GM18909 (cell line): ENCODE results near the gene MTFP1.

ENCODE experiments used
- ATAC-seq: cut with Tn5 transposase; IDR thresholded peaks from one replicate; pipeline ENCODE4 v1.9.1; 2021; ENCODE audit warnings: mild to moderate bottlenecking; ENCODE audit not compliant: unreplicated experiment, poor library complexity

The MTFP1 gene

DNA sequence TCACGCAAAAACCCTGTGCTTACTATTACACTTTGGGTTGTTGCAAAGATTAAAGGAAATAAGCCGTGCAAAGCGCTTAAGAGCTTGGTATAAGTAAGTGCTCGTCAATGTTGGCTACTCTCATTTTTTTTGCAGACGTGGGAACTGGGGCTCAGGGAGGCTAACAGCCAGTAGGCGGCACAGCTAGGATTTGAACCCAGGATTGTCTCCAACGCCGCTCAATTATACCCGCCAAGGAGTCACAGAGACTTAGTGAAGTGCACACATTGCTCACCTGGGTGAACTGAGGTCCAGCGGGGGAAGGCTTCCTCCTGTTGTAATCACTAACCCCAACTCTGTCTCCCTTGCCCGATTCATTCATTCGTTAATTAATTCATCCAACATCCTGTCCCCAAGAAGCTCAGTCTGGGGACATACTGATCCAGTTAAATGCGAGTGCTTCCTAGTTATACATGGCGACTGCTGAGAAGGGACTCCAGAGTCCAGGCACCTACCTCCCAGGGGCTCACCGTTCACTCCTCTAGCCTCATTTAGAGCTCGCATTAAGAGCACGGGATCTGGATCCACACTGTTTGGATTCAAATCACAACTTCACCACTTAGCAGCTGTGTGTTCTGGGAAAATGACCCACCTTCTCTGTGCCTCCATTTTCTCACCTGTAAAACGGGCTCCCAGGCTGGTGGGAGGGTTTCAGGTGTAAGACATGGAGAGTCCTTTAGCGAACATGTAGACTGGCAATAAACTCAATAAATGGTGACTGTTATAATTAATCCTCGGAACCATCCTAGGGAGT, 838 bp upstream of the MTFP1 start:
- no peak for ATAC-seq

DNA sequence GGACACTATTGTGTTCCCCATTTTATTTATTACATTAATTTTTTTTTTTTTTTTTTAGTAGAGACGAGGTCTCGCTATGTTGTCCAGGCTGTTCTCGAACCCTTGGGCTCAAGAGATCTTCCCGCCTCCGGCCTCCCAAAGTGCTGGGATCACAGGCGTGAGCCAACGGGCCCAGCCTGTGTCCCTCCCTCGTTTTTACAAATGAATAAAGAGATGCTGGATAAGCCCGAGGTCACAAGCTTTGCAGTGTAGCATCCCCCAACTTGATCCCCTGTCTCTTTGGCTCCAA, 297 bp upstream of the MTFP1 start:
- no peak for ATAC-seq

DNA sequence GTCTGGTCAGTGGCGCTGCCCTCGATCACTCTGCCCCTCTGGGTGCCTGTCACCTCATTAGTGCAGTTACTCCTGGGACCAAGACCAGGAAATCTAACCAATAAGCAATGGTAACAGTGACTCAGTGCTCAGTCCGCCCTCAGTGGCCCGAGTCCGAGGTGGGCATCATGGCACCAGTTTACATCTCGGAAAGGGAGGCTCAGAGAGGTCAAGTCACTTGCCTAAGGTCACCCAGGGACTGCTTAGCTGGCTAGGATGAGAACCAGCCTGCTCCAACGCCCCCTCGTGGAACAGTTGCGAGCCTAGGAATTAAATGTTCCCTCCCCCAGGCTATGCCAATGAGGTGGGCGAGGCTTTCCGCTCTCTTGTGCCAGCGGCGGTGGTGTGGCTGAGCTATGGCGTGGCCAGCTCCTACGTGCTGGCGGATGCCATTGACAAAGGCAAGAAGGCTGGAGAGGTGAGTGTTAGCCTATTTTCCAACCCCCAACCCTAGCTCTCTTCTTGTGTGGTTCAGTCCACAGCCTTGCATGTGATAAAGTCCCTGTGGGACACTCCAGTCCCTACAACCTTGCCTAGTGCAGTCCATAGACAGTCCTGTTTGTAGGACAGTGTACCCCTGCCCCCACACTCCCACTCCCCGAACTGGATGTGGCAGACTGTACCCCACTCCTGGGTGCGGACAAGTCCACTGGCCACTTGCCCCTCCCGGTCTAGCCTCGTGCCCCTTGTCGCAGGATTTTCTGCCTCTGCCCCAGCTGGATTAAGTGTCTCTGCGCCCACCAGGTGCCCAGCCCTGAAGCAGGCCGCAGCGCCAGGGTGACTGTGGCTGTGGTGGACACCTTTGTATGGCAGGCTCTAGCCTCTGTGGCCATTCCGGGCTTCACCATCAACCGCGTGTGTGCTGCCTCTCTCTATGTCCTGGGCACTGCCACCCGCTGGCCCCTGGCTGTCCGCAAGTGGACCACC, 1.1 kb downstream of the MTFP1 start:
- no peak for ATAC-seq

DNA sequence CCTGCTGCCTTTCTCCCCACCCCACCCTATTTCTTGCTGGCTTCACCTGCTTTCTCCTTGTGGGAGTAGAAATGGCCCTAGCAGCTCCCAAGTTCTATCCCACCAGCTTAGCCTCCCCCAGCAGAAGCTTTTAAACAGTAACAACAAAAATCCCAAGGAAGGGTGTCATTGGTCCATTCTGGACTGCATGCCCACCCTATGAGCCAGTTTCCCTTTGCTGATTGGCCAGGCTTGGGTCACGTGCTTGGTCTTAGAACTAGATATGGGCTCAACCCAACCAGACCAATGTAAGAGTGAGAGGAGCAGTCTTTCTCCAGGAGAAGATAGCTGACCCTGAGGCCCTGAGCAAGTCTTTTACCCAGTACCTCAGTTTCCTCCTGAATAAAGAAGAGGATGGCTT, 2.3 kb downstream of the MTFP1 start:
- no peak for ATAC-seq

DNA sequence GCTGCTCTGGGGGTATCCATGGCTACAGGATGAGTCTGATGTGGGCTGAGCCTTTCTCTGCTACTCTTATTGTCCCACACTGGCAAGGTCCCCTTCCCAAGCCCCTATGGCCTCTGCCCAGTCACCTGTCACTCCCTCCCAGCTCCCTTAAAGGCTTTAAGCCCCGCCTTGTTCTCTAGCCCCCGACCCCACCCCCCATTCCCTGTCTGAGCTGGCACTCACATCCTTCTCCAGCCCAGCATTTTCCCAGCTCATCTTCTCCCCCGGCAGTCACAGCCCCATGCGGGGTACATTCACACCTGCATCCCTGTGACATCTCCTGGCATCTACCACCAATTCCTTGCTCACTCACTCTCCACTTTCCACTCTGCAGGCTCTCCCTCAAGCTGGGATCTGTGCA, 4.3 kb downstream of the MTFP1 start:
- no peak for ATAC-seq

DNA sequence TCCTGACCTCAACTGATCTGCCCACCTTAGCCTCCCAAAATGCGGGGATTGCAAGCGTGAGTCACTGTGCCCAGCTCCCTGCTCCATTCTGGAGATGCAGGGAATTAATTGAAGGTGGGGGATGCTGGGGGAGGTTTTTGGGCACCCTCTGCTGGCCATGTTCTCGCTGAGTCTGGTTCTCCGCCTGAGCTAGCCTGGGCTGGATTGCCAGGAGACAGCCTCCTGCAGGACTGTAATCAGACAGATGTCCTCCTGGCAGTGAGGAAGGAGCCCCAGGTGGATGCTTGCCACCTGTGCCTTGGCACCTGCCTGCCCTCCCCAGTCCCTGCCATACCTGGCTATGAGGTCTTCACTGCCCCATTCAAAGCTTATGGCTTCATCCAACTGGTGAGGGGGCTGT, 5.4 kb downstream of the MTFP1 start:
- ATAC-seq = no peak

DNA sequence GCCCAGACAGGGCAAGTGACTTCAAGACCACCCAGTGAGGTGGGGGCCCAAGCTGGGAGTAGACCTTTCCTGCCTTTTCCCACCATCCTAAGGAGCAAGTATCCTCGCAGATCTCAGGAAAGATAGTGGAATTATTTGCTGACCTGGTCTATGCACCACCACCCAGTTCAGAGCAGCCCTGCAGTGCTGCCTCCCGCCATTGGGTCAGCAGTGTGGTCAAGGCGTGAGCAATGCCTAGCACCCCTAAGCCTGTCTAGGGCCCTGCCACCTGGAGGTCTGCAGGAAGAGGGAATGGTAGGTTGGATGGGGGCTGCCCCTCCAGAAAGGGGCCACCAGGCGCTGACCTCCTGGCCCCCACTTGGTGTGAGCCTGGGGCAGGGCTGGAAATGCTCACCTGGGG, 6.5 kb downstream of the MTFP1 start:
- no peak for ATAC-seq

DNA sequence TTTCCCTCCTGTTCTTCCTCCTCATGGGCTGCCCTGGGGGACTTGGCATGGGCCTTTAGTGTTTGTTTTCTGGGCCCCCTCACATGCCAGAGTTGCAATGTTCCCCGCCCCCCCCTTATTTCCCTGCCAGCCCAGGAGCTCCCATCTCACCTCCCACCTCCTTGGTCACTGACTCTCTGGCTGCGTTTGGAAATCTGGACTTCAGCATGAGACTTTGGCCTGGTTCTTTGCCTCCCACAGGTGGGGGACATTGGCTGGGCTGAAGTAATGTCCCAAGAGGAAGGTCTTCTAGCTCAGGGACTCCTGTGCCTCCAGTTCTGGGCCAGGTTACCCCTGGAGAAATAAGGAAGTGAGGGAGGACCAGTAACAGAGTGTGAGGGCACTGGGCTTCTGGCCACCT, 7.0 kb downstream of the MTFP1 start:
- ATAC-seq = no peak

DNA sequence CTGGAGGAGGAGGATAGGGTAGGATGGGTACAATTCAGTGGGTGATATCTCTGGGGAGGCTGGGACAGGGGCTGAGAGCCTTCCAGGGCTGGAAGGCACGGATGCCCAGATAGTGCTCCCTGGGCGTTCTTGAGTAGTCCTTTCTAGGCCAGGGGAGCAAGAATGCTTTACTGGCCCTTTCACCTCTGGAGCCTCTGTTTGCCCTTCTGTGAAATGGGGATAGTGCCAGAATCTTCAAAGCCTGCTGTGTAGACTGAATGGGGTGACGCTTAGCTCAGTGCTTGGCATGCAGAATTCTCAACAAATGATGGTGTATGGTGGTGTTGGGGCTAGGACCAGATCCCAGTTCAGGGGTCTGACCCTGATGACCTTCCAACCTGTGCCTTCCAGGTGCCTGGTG, 7.7 kb downstream of the MTFP1 start:
- ATAC-seq = no peak

DNA sequence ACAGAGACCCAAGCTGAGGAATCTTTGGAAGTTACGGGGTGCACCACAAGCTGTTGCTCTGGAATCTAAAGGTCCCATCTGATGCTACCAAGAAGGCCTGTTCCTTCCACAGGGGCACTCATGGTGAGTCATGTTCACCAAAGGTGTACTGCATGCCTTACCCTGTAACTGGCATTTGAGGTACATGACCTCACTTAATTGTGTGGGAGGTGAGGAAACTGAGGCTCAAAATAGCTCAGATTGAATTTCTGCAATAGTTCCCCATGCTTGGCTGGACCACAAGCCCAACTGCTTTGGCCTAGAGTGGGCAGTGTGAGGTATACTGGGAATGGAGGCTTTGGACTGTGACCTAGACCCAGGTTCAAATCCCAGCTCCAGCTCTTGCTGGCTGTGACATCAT, 8.2 kb downstream of the MTFP1 start:
- ATAC-seq = no peak

DNA sequence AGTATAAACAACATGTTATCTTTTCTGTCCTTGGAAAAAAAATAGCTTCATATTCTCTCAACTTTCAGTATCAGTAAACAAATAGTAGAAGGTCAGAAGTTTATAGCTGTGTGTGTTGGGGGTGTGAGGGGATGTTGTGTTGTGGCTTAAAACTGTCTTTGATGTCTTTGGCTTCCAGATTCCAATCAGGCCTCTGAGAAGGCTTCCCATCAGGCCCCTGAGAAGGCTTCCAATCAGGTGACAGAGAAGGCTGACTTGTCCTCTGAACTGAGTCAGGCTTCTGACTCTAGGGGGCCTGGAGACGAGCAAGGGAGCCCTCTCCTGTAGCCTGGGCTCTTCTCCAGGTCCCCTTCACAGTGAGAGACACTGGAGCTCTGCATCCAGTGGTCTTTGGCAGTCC, 9.3 kb downstream of the MTFP1 start:
- ATAC-seq = no peak

DNA sequence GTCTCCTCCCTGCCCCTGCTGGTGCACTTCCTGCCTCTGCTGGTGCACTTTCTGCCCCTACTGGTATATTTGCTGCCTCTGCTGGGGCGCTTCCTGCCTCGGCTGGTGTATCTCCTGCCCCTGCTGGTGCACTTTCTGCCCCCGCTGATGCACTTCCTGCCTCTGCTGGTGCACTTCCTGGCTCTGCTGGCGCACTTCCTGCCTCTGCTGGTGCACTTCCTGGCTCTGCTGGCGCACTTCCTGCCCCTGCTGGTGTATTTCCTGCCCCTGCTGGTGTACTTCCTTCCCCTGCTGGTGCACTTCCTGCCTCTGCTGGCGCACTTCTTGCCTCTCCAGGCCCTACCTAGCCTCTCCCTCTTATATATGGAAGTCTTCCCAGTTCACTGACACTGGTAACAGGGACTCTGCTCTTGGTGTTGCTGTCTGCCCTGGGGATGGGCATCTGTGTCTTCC, 10.1 kb downstream of the MTFP1 start:
- ATAC-seq = no peak

DNA sequence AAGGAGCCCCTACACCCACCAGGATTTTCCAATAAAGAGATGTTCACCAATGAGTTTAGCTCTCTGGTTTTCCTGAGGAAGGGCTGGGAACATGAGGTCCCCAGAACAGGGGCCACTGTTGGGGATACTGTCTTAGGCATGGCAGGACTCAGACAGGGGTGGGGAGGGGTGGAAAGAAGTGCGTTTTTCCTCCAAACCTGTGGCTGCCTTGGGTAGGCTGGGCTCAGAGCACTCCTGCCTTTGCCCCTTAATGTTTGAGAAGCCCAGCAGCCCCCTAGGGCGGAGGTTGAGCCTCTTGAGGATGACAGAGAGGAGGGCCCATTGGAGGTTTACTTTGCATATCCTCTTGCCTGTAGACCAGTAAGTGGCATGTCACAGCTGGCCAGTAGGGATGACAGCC, 10.6 kb downstream of the MTFP1 start:
- ATAC-seq = no peak

DNA sequence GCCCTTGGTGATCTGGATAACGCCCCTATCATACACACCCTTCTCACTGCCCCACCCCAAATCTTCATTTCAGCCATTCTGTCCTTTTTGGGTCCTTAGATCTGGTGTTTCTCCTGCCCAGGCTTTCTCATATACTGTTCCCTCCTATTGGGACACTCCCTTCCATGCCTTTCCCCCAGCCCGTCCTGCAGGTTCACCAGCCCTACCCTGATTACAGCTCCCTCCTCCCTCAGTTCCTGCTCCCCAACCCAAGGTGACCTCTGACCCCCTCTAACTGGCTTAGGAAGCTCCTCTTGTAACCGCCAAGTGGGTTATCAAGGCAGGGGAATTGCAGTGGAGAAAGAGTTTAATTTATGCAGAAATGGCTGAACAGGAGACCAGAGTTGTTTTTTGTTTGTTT, 13.0 kb downstream of the MTFP1 start:
- no peak for ATAC-seq

DNA sequence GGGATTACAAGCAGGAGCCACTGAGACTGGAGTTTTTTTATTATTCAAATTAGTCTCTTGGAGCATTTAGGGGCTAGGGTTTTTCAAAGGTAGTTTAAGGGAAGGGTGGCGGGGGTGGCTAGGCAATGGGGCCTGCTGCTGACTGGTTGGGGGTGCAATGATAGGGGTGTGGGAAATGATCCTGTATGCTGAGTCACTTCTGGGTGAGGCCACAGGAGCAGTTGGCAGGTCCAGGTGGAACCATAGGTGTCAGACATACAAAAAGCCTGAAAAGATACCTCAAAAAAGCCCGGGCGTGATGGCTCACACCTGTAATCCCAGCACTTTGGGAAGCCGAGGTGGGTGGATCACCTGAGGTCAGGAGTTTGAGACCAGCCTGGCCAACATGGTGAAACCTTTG, 13.7 kb downstream of the MTFP1 start:
- no peak for ATAC-seq

DNA sequence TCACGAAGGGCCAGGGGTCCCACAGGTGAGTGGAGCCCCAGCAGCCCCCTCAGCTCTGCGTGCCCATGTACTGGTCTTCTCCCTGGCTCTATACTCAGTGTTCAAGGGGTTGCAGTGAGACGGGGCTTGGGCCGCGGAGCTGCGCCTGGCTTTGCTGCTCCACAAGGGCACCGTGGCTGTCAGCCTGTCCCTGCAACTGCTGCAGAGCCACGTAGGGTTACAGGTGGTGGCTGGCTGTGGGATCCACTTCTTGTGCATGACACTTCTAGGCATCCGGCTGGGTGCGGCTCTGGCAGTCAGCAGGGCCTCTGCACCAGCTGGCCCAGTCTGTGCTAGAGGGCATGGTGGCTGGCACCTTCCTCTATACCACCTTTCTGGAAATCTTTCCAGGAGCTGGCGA, 14.3 kb downstream of the MTFP1 start:
- ATAC-seq = no peak

DNA sequence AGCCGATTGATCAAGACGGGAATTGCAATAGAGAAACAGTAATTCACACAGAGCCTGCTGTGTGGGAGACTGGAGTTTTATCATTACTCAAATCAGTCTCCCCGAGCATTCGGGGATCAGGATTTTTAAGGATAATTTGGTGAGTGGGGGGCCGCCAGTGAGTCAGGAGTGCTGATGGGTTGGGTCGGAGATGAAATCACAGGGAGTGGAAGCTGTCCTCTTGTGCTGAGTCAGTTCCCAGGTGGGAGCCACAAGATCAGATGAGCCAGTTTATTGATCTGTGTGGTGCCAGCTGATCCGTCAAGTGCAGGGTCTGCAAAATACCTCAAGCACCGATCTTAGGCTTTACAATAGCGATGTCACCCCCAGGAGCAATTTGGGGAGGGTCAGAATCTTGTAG, 15.5 kb downstream of the MTFP1 start:
- ATAC-seq = no peak

DNA sequence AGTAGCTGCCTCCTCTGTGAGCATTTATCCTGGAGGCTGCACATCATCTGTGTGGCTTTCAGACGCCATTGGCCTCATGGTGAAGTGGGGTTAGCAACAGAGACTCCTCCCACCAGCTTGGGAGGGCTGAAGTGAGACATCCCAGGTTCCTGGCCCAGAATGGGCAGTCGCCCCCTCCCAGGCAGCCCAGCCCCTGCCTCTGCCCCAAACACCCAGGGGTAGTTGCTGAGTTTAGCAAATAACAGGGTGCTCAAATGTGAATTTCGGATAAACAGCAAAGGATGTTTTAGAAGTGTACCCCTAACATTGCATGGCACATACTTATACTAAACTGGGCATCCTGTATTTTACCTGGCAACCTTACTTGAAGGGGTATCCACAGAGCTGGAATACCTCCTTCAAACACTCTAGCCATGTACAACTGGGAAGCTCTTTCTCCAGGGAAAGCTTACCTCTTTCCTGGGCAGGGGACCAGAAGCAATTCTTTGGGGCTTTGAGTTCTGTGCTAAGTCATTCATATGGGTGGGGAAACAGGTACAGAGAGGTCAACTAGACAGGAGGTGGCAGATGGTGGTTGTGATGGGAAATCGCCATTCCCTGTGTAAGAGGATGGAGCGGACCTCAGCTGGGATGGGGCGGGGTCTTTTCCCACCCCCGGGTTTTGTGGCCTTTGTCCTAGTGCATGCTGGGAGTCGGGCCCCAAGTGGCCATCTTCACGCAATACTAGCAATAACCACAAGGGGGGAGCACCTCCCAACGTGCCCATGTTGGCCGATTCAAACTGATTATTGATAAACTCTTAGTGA, 19.3 kb downstream of the MTFP1 start:
- ATAC-seq = peak; percentile 50

DNA sequence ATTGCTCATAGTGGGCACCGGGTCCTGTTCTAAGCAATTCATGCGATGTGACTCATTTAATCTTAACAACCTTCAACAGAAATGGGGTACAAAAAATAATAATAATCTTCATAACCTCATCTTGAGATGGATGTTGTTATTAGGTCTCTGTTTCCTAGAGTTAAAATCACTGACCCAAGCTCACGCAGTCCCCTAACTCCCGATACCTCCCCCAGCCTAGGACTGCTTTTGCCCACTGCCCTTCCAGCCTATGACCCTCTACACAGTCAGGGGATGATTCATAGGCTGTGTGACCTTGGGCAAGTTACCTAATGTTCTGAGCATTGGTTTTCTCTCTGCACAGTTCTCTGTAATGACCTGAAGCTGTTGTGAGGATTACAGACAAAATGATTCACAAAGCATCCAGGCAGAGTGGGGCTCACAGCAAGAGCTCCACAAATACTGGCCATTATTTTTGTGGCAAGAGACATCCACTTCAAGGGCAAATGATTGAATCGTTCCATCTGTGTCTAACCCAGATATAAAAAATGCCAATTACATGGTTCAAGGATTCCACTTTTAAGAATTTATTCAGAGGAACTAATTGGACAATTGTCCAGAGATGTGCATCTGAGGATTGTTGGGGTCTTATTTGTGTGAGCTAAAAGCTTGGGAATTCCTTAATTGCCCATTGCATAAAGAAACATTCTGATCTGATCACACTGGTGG, 20.0 kb downstream of the MTFP1 start:
- no peak for ATAC-seq

DNA sequence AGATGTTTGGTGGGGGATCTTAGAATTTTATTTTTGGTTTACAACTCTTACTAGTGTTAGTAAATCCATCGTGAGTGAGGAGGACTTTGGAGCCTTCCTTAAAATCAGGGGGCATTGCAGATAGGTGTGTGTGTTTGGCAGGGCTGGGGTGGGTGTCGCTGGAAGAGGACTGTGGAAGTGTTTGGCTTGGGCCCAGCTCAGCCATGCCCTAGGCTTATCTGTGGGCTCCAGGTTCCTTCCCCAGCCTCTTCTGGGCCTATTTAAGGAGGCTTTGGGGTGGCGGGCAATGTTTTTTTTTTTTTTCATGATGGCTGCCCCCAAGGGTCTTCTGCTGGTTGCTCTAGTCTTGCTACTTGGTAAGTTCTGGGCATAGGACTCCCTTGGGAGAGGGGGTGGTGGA, 22.1 kb downstream of the MTFP1 start:
- no peak for ATAC-seq
